ENCODE results near the gene NFS1.

GRCh38 chr20:35618263-35619131 lies 80.7 kb downstream of the NFS1 start:
- TF ChIP-seq EZH2phosphoT487 (IDR thresholded peaks at IDR 0.05; ENCODE audit: insufficient read depth, low read depth) (no peak), EZH2 (IDR thresholded peaks at IDR 0.05; ENCODE audit: insufficient read depth, poor library complexity, severe bottlenecking) (no peak)

All from GM23248 (cell line).